Activated gamma-delta T cell (primary cell): ENCODE results near the gene ZBTB1.

Experiments
- DNase-seq: peaks from one replicate; lab custom pipeline; 2025; lab: John Stamatoyannopoulos, UW
- total RNA-seq, 2 donors: gene quantifications; one replicate each; lab custom pipeline; 2026; lab: John Stamatoyannopoulos, UW

ZBTB1 gene
- total RNA-seq: 197 to 200 reads per million in 2 donors

- peak; percentile 90 for DNase-seq
These were observed at the start of gene ZBTB1 for GRCh38 chr14:64504310-64504896. ZBTB1 (plus strand) TSS chr14:64504770; CDS start chr14:64521505, 16,735 bp downstream.

- no peak for DNase-seq
These were observed 45.0 kb upstream of the ZBTB1 start for GRCh38 chr14:64459405-64460136.

GRCh38 chr14:64461221-64461620 lies 43.3 kb upstream of the ZBTB1 start:
- DNase-seq: no peak

- no peak for DNase-seq
These were observed 41.4 kb upstream of the ZBTB1 start for GRCh38 chr14:64463195-64463594.

GRCh38 chr14:64463873-64464272 lies 40.7 kb upstream of the ZBTB1 start:
- DNase-seq: no peak

GRCh38 chr14:64464651-64465050 lies 39.9 kb upstream of the ZBTB1 start:
- DNase-seq: no peak

- peak; percentile 64 for DNase-seq
These were observed 39.3 kb upstream of the ZBTB1 start, which contains the start of gene AKAP5 for GRCh38 chr14:64465191-64465822. AKAP5 (plus strand) TSS chr14:64465499; CDS start chr14:64468395, 2,896 bp downstream.

GRCh38 chr14:64465831-64466554 lies 38.6 kb upstream of the ZBTB1 start:
- no peak for DNase-seq

GRCh38 chr14:64467101-64467500 lies 37.5 kb upstream of the ZBTB1 start:
- DNase-seq: no peak

- DNase-seq: no peak
These were observed 37.0 kb upstream of the ZBTB1 start for GRCh38 chr14:64467566-64467965.

- no peak for DNase-seq
These were observed 36.1 kb upstream of the ZBTB1 start for GRCh38 chr14:64468451-64468850.

GRCh38 chr14:64474041-64474440 lies 30.5 kb upstream of the ZBTB1 start:
- no peak for DNase-seq

GRCh38 chr14:64474698-64475097 lies 29.9 kb upstream of the ZBTB1 start:
- no peak for DNase-seq

- DNase-seq: no peak
These were observed 28.8 kb upstream of the ZBTB1 start for GRCh38 chr14:64475585-64476273.

GRCh38 chr14:64476438-64476837 lies 28.1 kb upstream of the ZBTB1 start:
- no peak for DNase-seq

GRCh38 chr14:64478634-64479250 lies 25.8 kb upstream of the ZBTB1 start:
- no peak for DNase-seq

GRCh38 chr14:64488590-64489099 lies 15.9 kb upstream of the ZBTB1 start:
- no peak for DNase-seq

GRCh38 chr14:64491637-64492036 lies 12.9 kb upstream of the ZBTB1 start:
- no peak for DNase-seq

- no peak for DNase-seq
These were observed 11.1 kb upstream of the ZBTB1 start for GRCh38 chr14:64493455-64493854.

- DNase-seq: no peak
These were observed 9.3 kb upstream of the ZBTB1 start for GRCh38 chr14:64495252-64495651.

GRCh38 chr14:64496764-64497163 lies 7.8 kb upstream of the ZBTB1 start:
- DNase-seq: no peak
